ENCODE data around the gene PRKD1. TPM values are rescaled to one million over a fixed set of nuclear protein-coding genes. Genes with fewer than 3 reads are reported as not detected.
"Not testable (repeated sequence)": the region's sequence is repeated elsewhere in the genome, so short reads cannot be mapped to it uniquely, and the experiment has no call there.

The PRKD1 gene
- total and polyA plus RNA-seq, 2 experiments from 2014 or later, result 7.5 to 16.5 TPM

GRCh38 chr14:29706700-29707099 lies 220.9 kb downstream of the PRKD1 start:
- Histone ChIP-seq H3K4me2 (no peak overlapping the region), H3K36me3 (replicated peaks; ENCODE audit: insufficient read depth, low read depth) (no peaks in the 10 kb centered on the region), H3K79me2 (no peaks in the 10 kb centered on the region), H3K9me3 (ENCODE audit: low read depth) (no peaks in the 10 kb centered on the region), H3K4me3 (no peak overlapping the region), H3K27ac (no peak overlapping the region), H3K4me1 (ENCODE audit: insufficient read depth) (no peaks in the 10 kb centered on the region), H3K9me2 (replicated peaks; ENCODE audit: insufficient read depth) (no peaks in the 10 kb centered on the region), H2AFZ (no peak overlapping the region), H4K20me1 (ENCODE audit: insufficient read depth, poor library complexity, severe bottlenecking) (no peaks in the 10 kb centered on the region), H3K27me3 (no peaks in the 10 kb centered on the region)
- TF ChIP-seq CTCF (IDR thresholded peaks at IDR 0.05; ENCODE audit: poor library complexity) (no peak), EZH2phosphoT487 (IDR thresholded peaks at IDR 0.05; ENCODE audit: low read depth, severe bottlenecking, unreplicated experiment) (no peak), EZH2 (IDR thresholded peaks at IDR 0.05; ENCODE audit: borderline replicate concordance) (no peak)
- no peak for DNase-seq (ENCODE audit: low spot score)
- WGBS (ENCODE audit: low lambda C conversion rate, missing lambda C conversion rate), result 96% methylated on average over 1 of the region's 1 CpG

GRCh38 chr14:29705801-29706200 lies 221.8 kb downstream of the PRKD1 start:
- Histone ChIP-seq H3K4me3 (no peak overlapping the region), H3K4me2 (no peak overlapping the region), H3K9me2 (replicated peaks; ENCODE audit: insufficient read depth) (no peaks in the 10 kb centered on the region), H3K36me3 (replicated peaks; ENCODE audit: insufficient read depth, low read depth) (no peaks in the 10 kb centered on the region), H3K27ac (no peak overlapping the region), H3K27me3 (no peaks in the 10 kb centered on the region), H2AFZ (no peak overlapping the region), H3K4me1 (ENCODE audit: insufficient read depth) (no peaks in the 10 kb centered on the region), H3K9me3 (ENCODE audit: low read depth) (no peaks in the 10 kb centered on the region), H4K20me1 (ENCODE audit: insufficient read depth, poor library complexity, severe bottlenecking) (no peaks in the 10 kb centered on the region), H3K79me2 (no peaks in the 10 kb centered on the region)
- 100% methylated on average over 1 of the region's 1 CpG for WGBS (ENCODE audit: low lambda C conversion rate, missing lambda C conversion rate)
- TF ChIP-seq EZH2 (IDR thresholded peaks at IDR 0.05; ENCODE audit: borderline replicate concordance), result no peak
- TF ChIP-seq CTCF (IDR thresholded peaks at IDR 0.05; ENCODE audit: poor library complexity), result no peak
- TF ChIP-seq EZH2phosphoT487 (IDR thresholded peaks at IDR 0.05; ENCODE audit: low read depth, severe bottlenecking, unreplicated experiment), result no peak
- no peak for DNase-seq (ENCODE audit: low spot score)

GRCh38 chr14:29689597-29689996 lies 238.1 kb downstream of the PRKD1 start:
- H3K27ac ChIP-seq; H3K4me2 ChIP-seq; H3K4me1 ChIP-seq (ENCODE audit: insufficient read depth); H4K20me1 ChIP-seq (ENCODE audit: insufficient read depth, poor library complexity, severe bottlenecking); H3K4me3 ChIP-seq; H3K27me3 ChIP-seq; DNase-seq (ENCODE audit: low spot score); H3K9me3 ChIP-seq (ENCODE audit: low read depth); H2AFZ ChIP-seq; H3K9me2 ChIP-seq (replicated peaks; ENCODE audit: insufficient read depth); H3K36me3 ChIP-seq (replicated peaks; ENCODE audit: insufficient read depth, low read depth); H3K79me2 ChIP-seq: not testable (repeated sequence)
- 99% methylated on average over 2 of the region's 2 CpGs for WGBS (ENCODE audit: low lambda C conversion rate, missing lambda C conversion rate)

- Histone ChIP-seq H3K4me3 (no peak overlapping the region), H3K27ac (no peak overlapping the region), H3K9me3 (ENCODE audit: low read depth) (no peaks in the 10 kb centered on the region), H3K79me2 (no peaks in the 10 kb centered on the region), H3K27me3 (no peaks in the 10 kb centered on the region), H3K4me1 (ENCODE audit: insufficient read depth) (no peaks in the 10 kb centered on the region), H3K9me2 (replicated peaks; ENCODE audit: insufficient read depth) (no peaks in the 10 kb centered on the region), H2AFZ (no peak overlapping the region), H3K4me2 (no peak overlapping the region), H4K20me1 (ENCODE audit: insufficient read depth, poor library complexity, severe bottlenecking) (no peaks in the 10 kb centered on the region), H3K36me3 (replicated peaks; ENCODE audit: insufficient read depth, low read depth) (no peaks in the 10 kb centered on the region)
- TF ChIP-seq CTCF (IDR thresholded peaks at IDR 0.05; ENCODE audit: poor library complexity) (no peak), EZH2 (IDR thresholded peaks at IDR 0.05; ENCODE audit: borderline replicate concordance) (no peak), EZH2phosphoT487 (IDR thresholded peaks at IDR 0.05; ENCODE audit: low read depth, severe bottlenecking, unreplicated experiment) (no peak)
- no peak for DNase-seq (ENCODE audit: low spot score)
- 79% methylated on average over 2 of the region's 2 CpGs for WGBS (ENCODE audit: low lambda C conversion rate, missing lambda C conversion rate)
Measured at GRCh38 chr14:29687866-29688265, 239.8 kb downstream of the PRKD1 start.

All from hepatocyte (in vitro differentiated cells).